IMR-90 (cell line): ENCODE results near the gene XRCC4. TPM values are rescaled to one million over a fixed set of nuclear protein-coding genes. Genes with fewer than 3 reads are reported as not detected.

Experiments
- ATAC-seq: fragments of 200-7000 bp; cut with Tn5 transposase; 2 replicates; pipeline ENCODE4 v1.9.1; 2020; ENCODE audit warnings: low read depth, mild to moderate bottlenecking, moderate library complexity
- BruUV-seq: library from RNA; stranded (reverse); fragments of 400-500 nt; replicated peaks from 2 replicates; lab custom pipeline; 2021; lab: Mats Ljungman, UMichigan
- CTCF ChIA-PET: fragments of 300-600 bp; formaldehyde crosslinking; extraction: SDS; loops from one replicate; lab custom pipeline; 2021; ENCODE audit warnings: antibody characterized with exemption; lab: Yijun Ruan, JAX
- POLR2A ChIA-PET: fragments of 300-600 bp; sonication (Branson Sonifier 250); formaldehyde crosslinking; loops from one replicate; lab custom pipeline; 2022; ENCODE audit warnings: antibody characterized with exemption; ENCODE audit not compliant: unreplicated experiment; lab: Charles Lee
- DNase-seq: peaks from one replicate; pipeline ENCODE4 v3.0.0; 2013
- H2AFZ ChIP-seq: replicated peaks from 2 replicates; pipeline ENCODE3; 2013; ENCODE audit warnings: low read length, mild to moderate bottlenecking; ENCODE audit not compliant: poor library complexity
- H2AK5ac ChIP-seq: 2 replicates; pipeline ENCODE4 v1.6.1; 2013; ENCODE audit warnings: low read depth, low read length, inconsistent platforms
- H2AK9ac ChIP-seq: replicated peaks from 2 replicates; pipeline ENCODE3; 2013; ENCODE audit warnings: mild to moderate bottlenecking, low read depth, low read length, moderate library complexity; ENCODE audit not compliant: poor library complexity
- H2BK120ac ChIP-seq: 2 replicates; pipeline ENCODE4 v1.6.1; 2013; ENCODE audit warnings: low read depth, low read length, inconsistent platforms
- H2BK15ac ChIP-seq: 3 replicates; pipeline ENCODE4 v1.6.1; 2013; ENCODE audit warnings: low read depth, low read length, inconsistent platforms
- H2BK20ac ChIP-seq: 2 replicates; pipeline ENCODE4 v1.6.1; 2013; ENCODE audit warnings: low read depth, mild to moderate bottlenecking, inconsistent platforms, low read length, moderate library complexity
- H2BK5ac ChIP-seq: 2 replicates; pipeline ENCODE4 v1.6.1; 2013; ENCODE audit warnings: mild to moderate bottlenecking, low read depth, low read length, inconsistent platforms; ENCODE audit not compliant: poor library complexity, severe bottlenecking
- H3K14ac ChIP-seq: replicated peaks from 2 replicates; pipeline ENCODE4 v1.6.1; 2013; ENCODE audit warnings: low read depth, low read length, inconsistent platforms
- H3K18ac ChIP-seq: 2 replicates; pipeline ENCODE4 v1.6.1; 2013; ENCODE audit warnings: low read depth, low read length, control low read depth
- H3K23ac ChIP-seq: 2 replicates; pipeline ENCODE4 v1.6.1; 2013; ENCODE audit warnings: low read depth, low read length, inconsistent platforms
- H3K27ac ChIP-seq: 2 replicates; pipeline ENCODE4 v1.5.1; 2013; ENCODE audit warnings: mild to moderate bottlenecking, control low read depth, low read length; ENCODE audit not compliant: insufficient read depth
- H3K27me3 ChIP-seq: 2 replicates; pipeline ENCODE4 v1.6.1; 2013; ENCODE audit warnings: low read length; ENCODE audit not compliant: control insufficient read depth, insufficient read depth
- H3K36me3 ChIP-seq: 2 replicates; pipeline ENCODE4 v1.6.1; 2013; ENCODE audit warnings: low read length, mixed read lengths; ENCODE audit not compliant: control insufficient read depth, insufficient read depth
- H3K4ac ChIP-seq: 2 replicates; pipeline ENCODE4 v1.6.1; 2013; ENCODE audit warnings: low read depth, low read length, inconsistent platforms
- H3K4me1 ChIP-seq: 2 replicates; pipeline ENCODE4 v1.6.1; 2013; ENCODE audit warnings: low read length, mixed read lengths; ENCODE audit not compliant: control insufficient read depth, insufficient read depth
- H3K4me2 ChIP-seq: 2 replicates; pipeline ENCODE4 v1.6.1; 2013; ENCODE audit warnings: low read depth, mild to moderate bottlenecking, control low read depth, low read length, moderate library complexity
- H3K4me3 ChIP-seq: 2 replicates; pipeline ENCODE4 v1.5.1; 2013; ENCODE audit warnings: low read depth, mild to moderate bottlenecking, control low read depth, low read length, moderate library complexity; ENCODE audit not compliant: insufficient read depth
- H3K56ac ChIP-seq: 2 replicates; pipeline ENCODE4 v1.6.1; 2013; ENCODE audit warnings: low read length, inconsistent platforms; ENCODE audit not compliant: insufficient read depth; ENCODE audit errors: extremely low read depth
- H3K79me1 ChIP-seq, 2 experiments: 2 replicates each; pipeline ENCODE4 v1.6.1; 2013; ENCODE audit warnings: low read length in 2 of 2, inconsistent platforms in 1 of 2, low read depth in 1 of 2
- H3K9ac ChIP-seq: 2 replicates; pipeline ENCODE4 v1.6.1; 2013; ENCODE audit warnings: low read depth, low read length, control low read depth
- H3K9me1 ChIP-seq: 2 replicates; pipeline ENCODE4 v1.6.1; 2013; ENCODE audit warnings: low read length, inconsistent platforms; ENCODE audit not compliant: insufficient read depth
- H3K9me3 ChIP-seq: 2 replicates; pipeline ENCODE4 v1.6.1; 2013; ENCODE audit warnings: low read length; ENCODE audit not compliant: control insufficient read depth, insufficient read depth
- H4K20me1 ChIP-seq: 2 replicates; pipeline ENCODE4 v1.6.1; 2013; ENCODE audit warnings: low read length, inconsistent platforms; ENCODE audit not compliant: insufficient read depth
- H4K5ac ChIP-seq: 2 replicates; pipeline ENCODE4 v1.6.1; 2013; ENCODE audit warnings: mild to moderate bottlenecking, low read depth, low read length, control low read depth
- H4K8ac ChIP-seq, 2 experiments: 2 replicates each; pipeline ENCODE4 v1.6.1; 2013; ENCODE audit warnings: low read depth in 2 of 2, low read length in 2 of 2, control low read depth in 1 of 2, inconsistent platforms in 1 of 2
- H4K91ac ChIP-seq: 2 replicates; pipeline ENCODE4 v1.6.1; 2013; ENCODE audit warnings: low read depth, low read length, inconsistent platforms; ENCODE audit not compliant: insufficient read depth
- BHLHE40 ChIP-seq: fragments of 150-350 bp; IDR thresholded peaks from 2 replicates; pipeline ENCODE4 v1.6.1; 2016; ENCODE audit warnings: mild to moderate bottlenecking, low read depth, low read length
- CEBPB ChIP-seq: IDR thresholded peaks from 2 replicates; pipeline ENCODE4 v1.6.1; 2012; ENCODE audit warnings: low read depth, low read length, improper control_type of control experiment
- CHD1 ChIP-seq: IDR thresholded peaks from 2 replicates; pipeline ENCODE4 v1.6.1; 2012; ENCODE audit warnings: low read depth, low read length, improper control_type of control experiment
- CTCF ChIP-seq: conservative IDR thresholded peaks from 2 replicates; pipeline ENCODE4 v1.5.1; 2012; ENCODE audit warnings: mild to moderate bottlenecking, low read depth, low read length, improper control_type of control experiment
- ELK1 ChIP-seq: fragments of 150-350 bp; IDR thresholded peaks from 2 replicates; pipeline ENCODE4 v1.6.1; 2016; ENCODE audit warnings: low read depth, mild to moderate bottlenecking, low read length, moderate library complexity, borderline replicate concordance
- FOS ChIP-seq: fragments of 150-350 bp; IDR thresholded peaks from 2 replicates; pipeline ENCODE4 v1.6.1; 2016; ENCODE audit warnings: low read depth, low read length
- MAFK ChIP-seq: IDR thresholded peaks from 2 replicates; pipeline ENCODE4 v1.6.1; 2012; ENCODE audit warnings: low read depth, low read length, improper control_type of control experiment
- MXI1 ChIP-seq: IDR thresholded peaks from 2 replicates; pipeline ENCODE4 v1.6.1; 2012; ENCODE audit warnings: low read depth, mild to moderate bottlenecking, low read length, moderate library complexity, borderline replicate concordance
- NFE2L2 ChIP-seq: fragments of 150-350 bp; IDR thresholded peaks from 2 replicates; pipeline ENCODE4 v1.6.1; 2016; ENCODE audit warnings: low read depth, mild to moderate bottlenecking, low read length
- POLR2A ChIP-seq: IDR thresholded peaks from 2 replicates; pipeline ENCODE4 v1.6.1; 2012; ENCODE audit warnings: mild to moderate bottlenecking, low read depth, low read length
- RAD21 ChIP-seq: IDR thresholded peaks from 2 replicates; pipeline ENCODE4 v1.6.1; 2012; ENCODE audit warnings: low read length, improper control_type of control experiment
- RFX5 ChIP-seq: IDR thresholded peaks from 2 replicates; pipeline ENCODE4 v1.8.0; 2012; ENCODE audit warnings: low read depth, mild to moderate bottlenecking, low read length, moderate library complexity
- SMC3 ChIP-seq: fragments of 150-350 bp; IDR thresholded peaks from 2 replicates; pipeline ENCODE4 v1.6.1; 2016; ENCODE audit warnings: low read depth, mild to moderate bottlenecking, antibody characterized with exemption, low read length, moderate library complexity
- USF2 ChIP-seq: fragments of 150-350 bp; IDR thresholded peaks from 2 replicates; pipeline ENCODE4 v1.6.1; 2017; ENCODE audit warnings: mild to moderate bottlenecking, antibody characterized with exemption, low read length, low read depth
- WGBS, 2 experiments: methylation state at CpG; one replicate each; pipeline versions ENCODE4 v1.1.5 to v1.1.7; 2013; ENCODE audit warnings: missing lambda C conversion rate in 2 of 2; ENCODE audit not compliant: insufficient read length in 1 of 2; ENCODE audit errors: extremely low coverage in 2 of 2; 5-methylcytosine and 5-hydroxymethylcytosine counted together
- dilution Hi-C: fragments of 300-500 bp; cut with HindIII; formaldehyde crosslinking; loops from one replicate; pipeline ENCODE4 v1.14.3; 2018; ENCODE audit warnings: low sequenced_read_pairs; ENCODE audit not compliant: unreplicated experiment
- in situ Hi-C: fragments of 300-500 bp; cut with MboI; formaldehyde crosslinking; loops from 3 replicates; pipeline ENCODE4 v1.14.3; 2019; ENCODE audit warnings: low sequenced_read_pairs, inconsistent platforms, mixed read lengths
- intact Hi-C: fragments of 100-400 bp; cut with micrococcal nuclease; formaldehyde crosslinking; loops from 2 replicates; pipeline ENCODE4 v1.10.0; 2022
- polyA plus RNA-seq, 3 experiments: library from polyadenylated mRNA; depleted of rRNA; stranded (reverse); fragments of >200 nt; gene quantifications; 2 replicates each; pipeline ENCODE4 v1.2.3, GENCODE V29; 2012; ENCODE audit warnings: low replicate concordance in 1 of 3
- total RNA-seq: library from RNA; depleted of rRNA; stranded (reverse); fragments of >200 nt; gene quantifications from 2 replicates; pipeline ENCODE4 v1.2.3, GENCODE V29; 2012

The XRCC4 gene
- total and polyA plus RNA-seq, 2 of the 4 experiments (the other 2 are of a cell fraction): 3.5 to 4.7 TPM

- no peak overlapping the region for H3K4me3 ChIP-seq
- intact Hi-C loops (no loop called here), in situ Hi-C loops (no loop called here), dilution Hi-C loops (no loop called here)
- H3K18ac ChIP-seq: no peak overlapping the region
- H2BK20ac ChIP-seq: no peak overlapping the region
- H3K4me1 ChIP-seq: no peaks in the 10 kb centered on the region
- H2AK5ac ChIP-seq: no peak overlapping the region
- no peak overlapping the region for H3K4ac ChIP-seq
- H3K4me2 ChIP-seq: no peak overlapping the region
- H3K9me3 ChIP-seq: no peaks in the 10 kb centered on the region
- H4K91ac ChIP-seq: no peak overlapping the region
- H2BK5ac ChIP-seq: no peak overlapping the region
- no peaks in the 10 kb centered on the region for H3K79me1 ChIP-seq
- H3K27ac ChIP-seq: no peak overlapping the region
- no peak overlapping the region for H2BK15ac ChIP-seq
- H3K56ac ChIP-seq: no peak overlapping the region
- H4K5ac ChIP-seq: no peak overlapping the region
- ChIA-PET CTCF (no interaction called here), POLR2A (no interaction called here)
- H2BK120ac ChIP-seq: no peak overlapping the region
- no CpG with 5 or more reads among the region's 2 CpGs for WGBS, 2 experiments
- H4K8ac ChIP-seq: no peak overlapping the region
- H3K36me3 ChIP-seq: no peaks in the 10 kb centered on the region
- BruUV-seq: no TSS peak
- H3K9ac ChIP-seq: no peak overlapping the region
- H2AK9ac ChIP-seq: no peak overlapping the region
- TF ChIP-seq MXI1 (no peak), SMC3 (no peak), BHLHE40 (no peak), CTCF (no peak), ELK1 (no peak), POLR2A (no peak), NFE2L2 (no peak), USF2 (no peak), CHD1 (no peak), CEBPB (no peak), FOS (no peak), MAFK (no peak), RFX5 (no peak), RAD21 (no peak)
- no peaks in the 10 kb centered on the region for H3K27me3 ChIP-seq
- H3K23ac ChIP-seq: no peak overlapping the region
- DNase-seq (no peak), ATAC-seq (no peak)
- no peak overlapping the region for H3K14ac ChIP-seq
- no peaks in the 10 kb centered on the region for H3K9me1 ChIP-seq
- H4K20me1 ChIP-seq: no peaks in the 10 kb centered on the region
- H2AFZ ChIP-seq: no peak overlapping the region
Measured at GRCh38 chr5:83340511-83340918, 263.2 kb downstream of the XRCC4 start.
